Activated CD8-positive, alpha-beta T cell treated with anti-CD3 and anti-CD28 coated beads for 36 hours (primary cell): ENCODE data around the gene FGD6. TPM values are rescaled to one million over a fixed set of nuclear protein-coding genes. Genes with fewer than 3 reads are reported as not detected.

Experiments used
- ATAC-seq: fragments of 200-7000 bp; cut with Tn5 transposase; one replicate; pipeline ENCODE4 v1.10.0; 2021; ENCODE audit warnings: mild to moderate bottlenecking, moderate library complexity
- CTCF ChIA-PET: fragments of 350-600 bp; sonication (Branson Sonifier 250); formaldehyde crosslinking; loops from one replicate; lab custom pipeline; 2021; ENCODE audit warnings: antibody characterized with exemption; lab: Charles Lee
- POLR2A ChIA-PET: fragments of 350-600 bp; sonication (Branson Sonifier 250); formaldehyde crosslinking; loops from one replicate; lab custom pipeline; 2021; ENCODE audit warnings: antibody characterized with exemption; lab: Charles Lee
- DNase-seq: peaks from one replicate; pipeline ENCODE4 v3.0.0-alpha.2; 2020
- H3K27ac Mint-ChIP-seq: one replicate; pipeline ENCODE4 v1.8.0; 2021; ENCODE audit warnings: mild to moderate bottlenecking, mixed read lengths
- H3K27me3 Mint-ChIP-seq: one replicate; pipeline ENCODE4 v1.8.0; 2021; ENCODE audit warnings: mixed read lengths
- H3K36me3 Mint-ChIP-seq: one replicate; pipeline ENCODE4 v1.8.0; 2021; ENCODE audit warnings: low read depth, mixed read lengths
- H3K4me1 Mint-ChIP-seq: one replicate; pipeline ENCODE4 v1.8.0; 2021; ENCODE audit warnings: low read depth, mixed read lengths
- H3K4me3 Mint-ChIP-seq: one replicate; pipeline ENCODE4 v1.8.0; 2021; ENCODE audit warnings: mild to moderate bottlenecking, moderate library complexity, mixed read lengths
- H3K9me3 Mint-ChIP-seq: one replicate; pipeline ENCODE4 v1.8.0; 2021; ENCODE audit warnings: mixed read lengths
- CTCF ChIP-seq: fragments of 200-600 bp; IDR thresholded peaks from one replicate; pipeline ENCODE4 v1.8.0; 2022; ENCODE audit warnings: antibody characterized with exemption, mild to moderate bottlenecking
- intact Hi-C: fragments of 100-400 bp; cut with micrococcal nuclease; formaldehyde crosslinking; loops from one replicate; pipeline ENCODE4 v1.10.0; 2022
- total RNA-seq, 2 experiments: library from RNA; stranded (reverse); gene quantifications; one replicate each; pipeline ENCODE4 v1.2.3, GENCODE V29; 2021

FGD6 gene
- total RNA-seq, 2 experiments from 2014 or later: 0.41 to 0.54 TPM

GRCh38 chr12:95126736-95127135 is 90.5 kb downstream of the FGD6 start:
- POLR2A ChIA-PET: no interaction called here

DNA sequence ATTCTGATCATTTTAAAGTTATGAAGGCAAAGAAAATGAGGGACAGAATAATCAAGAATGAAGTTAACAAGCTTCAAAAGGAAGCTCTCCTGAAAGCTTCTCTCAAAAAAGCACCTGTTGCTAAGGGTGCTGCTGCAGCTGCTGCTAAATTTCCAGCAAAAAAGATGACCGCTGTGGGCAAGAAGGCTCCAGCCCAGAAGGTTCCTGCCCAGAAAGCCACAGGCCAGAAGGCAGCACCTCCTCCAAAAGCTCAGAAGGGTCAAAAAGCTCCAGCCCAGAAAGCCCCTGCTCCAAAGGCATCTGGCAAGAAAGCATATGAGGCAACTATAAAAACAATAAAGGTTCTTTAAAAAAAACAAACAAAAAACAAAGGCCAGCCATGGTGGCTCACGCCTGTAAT is 91.2 kb downstream of the FGD6 start:
- ATAC-seq (no peak), DNase-seq (no peak)
- H3K9me3 Mint-ChIP-seq: no peaks in the 10 kb centered on the region
- CTCF ChIA-PET: interaction anchor here (1.7 kb wide), 1 partner anchor 9 kb away, joined by 5 read pairs; no protein-coding TSS in a partner anchor
- peaks cover 3% of the 10 kb centered on the region for H3K4me1 Mint-ChIP-seq
- H3K4me3 Mint-ChIP-seq: no peak overlapping the region
- no peak for TF ChIP-seq CTCF
- POLR2A ChIA-PET: no interaction called here
- intact Hi-C loops: no loop called here
- no peak overlapping the region for H3K27ac Mint-ChIP-seq
- no peaks in the 10 kb centered on the region for H3K36me3 Mint-ChIP-seq
- H3K27me3 Mint-ChIP-seq: no peaks in the 10 kb centered on the region

More at GRCh38 chr12:95126736-95127135, 90.5 kb downstream of the FGD6 start:
- Mint-ChIP-seq H3K27me3 (no peaks in the 10 kb centered on the region), H3K27ac (no peak overlapping the region), H3K4me1 (peaks cover 3% of the 10 kb centered on the region), H3K9me3 (no peaks in the 10 kb centered on the region), H3K4me3 (no peak overlapping the region), H3K36me3 (no peaks in the 10 kb centered on the region)
- DNase-seq (no peak), ATAC-seq (no peak)
- CTCF ChIA-PET: interaction anchor here (1.7 kb wide), 1 partner anchor 9 kb away, joined by 5 read pairs; no protein-coding TSS in a partner anchor
- TF ChIP-seq CTCF: no peak
- intact Hi-C loops: no loop called here

DNA sequence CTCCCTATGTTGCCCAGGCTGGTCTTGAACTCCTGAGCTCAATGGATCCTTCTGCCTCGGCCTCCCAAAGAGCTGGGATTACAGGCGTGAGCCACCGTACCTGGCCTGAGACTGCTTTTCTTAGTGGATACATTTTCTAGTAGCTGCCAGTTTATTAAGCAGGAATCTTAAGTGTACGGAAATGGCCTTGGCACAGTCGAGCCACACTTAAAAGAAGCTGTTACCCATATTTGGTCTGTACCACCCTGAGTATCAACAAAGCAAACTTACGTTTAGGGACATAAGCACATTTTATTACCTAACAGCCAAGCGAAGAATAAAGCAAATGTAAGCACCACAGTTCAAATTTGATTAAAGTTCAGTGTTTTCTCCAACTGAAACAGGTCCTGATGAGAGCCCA is 93.2 kb downstream of the FGD6 start:
- no peak overlapping the region for H3K27ac Mint-ChIP-seq
- no peak for TF ChIP-seq CTCF
- intact Hi-C loops: no loop called here
- H3K4me3 Mint-ChIP-seq: no peak overlapping the region
- no peak for ATAC-seq
- ChIA-PET CTCF (no interaction called here), POLR2A (interaction anchor here (0.9 kb wide), 1 partner anchor 12 kb away, joined by 3 read pairs; no protein-coding TSS in a partner anchor)
- H3K9me3 Mint-ChIP-seq: no peaks in the 10 kb centered on the region
- no peak for DNase-seq
- no peaks in the 10 kb centered on the region for H3K27me3 Mint-ChIP-seq
- H3K4me1 Mint-ChIP-seq: no peaks in the 10 kb centered on the region
- H3K36me3 Mint-ChIP-seq: no peaks in the 10 kb centered on the region

DNA sequence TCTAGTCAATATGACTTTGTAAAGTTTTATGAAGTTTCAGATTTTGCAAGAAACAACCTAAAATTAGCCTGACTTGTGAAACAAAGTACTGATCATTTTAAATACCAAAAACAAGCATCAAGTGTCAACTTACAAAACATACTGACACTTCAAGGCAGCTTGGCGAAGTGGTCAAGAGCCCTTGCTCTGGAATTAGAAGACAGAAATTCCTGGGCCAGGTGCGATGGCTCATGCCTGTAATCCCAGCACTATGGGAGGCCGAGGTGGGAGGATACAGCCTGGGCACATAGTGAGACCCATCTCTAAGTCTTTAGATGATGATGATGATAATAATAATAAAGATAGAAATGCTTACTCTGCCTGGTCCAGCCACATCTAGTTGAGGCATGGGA is 98.5 kb downstream of the FGD6 start:
- no peaks in the 10 kb centered on the region for H3K27me3 Mint-ChIP-seq
- no peak overlapping the region for H3K4me3 Mint-ChIP-seq
- ChIA-PET POLR2A (no interaction called here), CTCF (interaction anchor here (0.8 to 4.7 kb wide), 2 partner anchors 47 to 415 kb away, joined by 3 to 50 read pairs; no protein-coding TSS in a partner anchor)
- intact Hi-C loops: loop anchor here (5.0 kb wide), 1 partner anchor 214 kb away; no protein-coding TSS in a partner anchor
- H3K4me1 Mint-ChIP-seq: no peaks in the 10 kb centered on the region
- ATAC-seq (no peak), DNase-seq (no peak)
- no peaks in the 10 kb centered on the region for H3K36me3 Mint-ChIP-seq
- no peaks in the 10 kb centered on the region for H3K9me3 Mint-ChIP-seq
- no peak for TF ChIP-seq CTCF
- no peak overlapping the region for H3K27ac Mint-ChIP-seq

DNA sequence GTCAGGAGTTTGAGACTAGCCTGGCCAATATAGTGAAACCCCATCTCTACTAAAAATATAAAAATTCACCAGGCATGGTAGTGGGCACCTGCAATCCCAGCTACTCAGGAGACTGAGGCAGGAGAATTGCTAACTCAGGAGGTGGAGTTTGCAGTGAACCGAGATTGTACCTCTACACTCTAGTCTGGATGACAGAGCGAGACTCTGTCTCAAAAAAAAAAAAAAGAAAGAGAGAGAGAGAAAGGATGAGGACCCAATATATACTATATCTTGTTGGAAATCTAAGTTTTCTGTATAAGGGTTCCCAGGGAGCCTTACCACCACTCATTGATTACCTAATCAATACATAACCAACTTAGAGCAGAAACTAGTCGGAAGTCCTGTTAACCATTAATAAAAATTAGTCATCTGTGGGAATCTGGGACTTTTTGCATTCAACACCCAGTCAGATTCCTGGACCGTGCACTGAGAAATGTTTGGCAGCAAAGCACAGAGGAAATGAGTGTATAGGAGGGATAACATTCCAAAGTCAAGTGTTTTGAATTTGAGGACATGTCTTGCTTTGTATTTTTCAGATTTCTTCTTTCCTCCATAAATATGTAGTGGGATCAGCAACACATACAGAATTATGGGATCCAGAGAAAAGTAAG is 99.0 kb downstream of the FGD6 start:
- ATAC-seq: no peak
- Mint-ChIP-seq H3K27me3 (no peaks in the 10 kb centered on the region), H3K4me3 (no peak overlapping the region), H3K4me1 (no peaks in the 10 kb centered on the region), H3K9me3 (no peaks in the 10 kb centered on the region), H3K36me3 (no peaks in the 10 kb centered on the region), H3K27ac (no peak overlapping the region)
- ChIA-PET CTCF (interaction anchor here (0.8 to 4.7 kb wide), 5 partner anchors 8 to 420 kb away, joined by 3 to 50 read pairs (median 5); no protein-coding TSS in a partner anchor), POLR2A (no interaction called here)
- intact Hi-C loops: loop anchor here (5.0 kb wide), 1 partner anchor 214 kb away; no protein-coding TSS in a partner anchor
- DNase-seq: no peak
- TF ChIP-seq CTCF: no peak
